ENCODE data around the gene COTL1. TPM values are rescaled to one million over a fixed set of nuclear protein-coding genes. Genes with fewer than 3 reads are reported as not detected.
"Not testable (repeated sequence)": the region's sequence is repeated elsewhere in the genome, so short reads cannot be mapped to it uniquely, and the experiment has no call there.

Gene COTL1
- total and polyA plus RNA-seq, 12 donors, result 6.4 to 72.9 (median 9.7) TPM

- H3K27me3 ChIP-seq, result peaks cover 0 to 32% (median 9%) of the 10 kb centered on the region in 7 donors
- no peak for ATAC-seq
- 65 to 79% methylated on average over 5 of the region's 5 CpGs for WGBS, 2 donors
Observed at GRCh38 chr16:84560269-84560668, 57.6 kb downstream of the COTL1 start.

GRCh38 chr16:84559311-84559932 is 58.5 kb downstream of the COTL1 start:
- ATAC-seq, result no peak
- peaks cover 0 to 12% (median 0%) of the 10 kb centered on the region in 9 donors for H3K36me3 ChIP-seq
- H3K4me1 ChIP-seq, result peaks cover 0 to 24% (median 0%) of the 10 kb centered on the region in 9 donors
- H3K9me3 ChIP-seq, result no peaks in the 10 kb centered on the region
- no peak overlapping the region for H3K27ac ChIP-seq
- no peak for TF ChIP-seq CTCF (IDR thresholded peaks at IDR 0.05)
- intact Hi-C loops (cut with DNase I), result no loop called here
- WGBS, 2 donors, result 79 to 91% methylated on average over 14 of the region's 14 CpGs
- no peak for DNase-seq
- H3K4me3 ChIP-seq, result no peak overlapping the region
- H3K27me3 ChIP-seq, result peaks cover 0 to 37% (median 13%) of the 10 kb centered on the region in 7 donors

More at GRCh38 chr16:84560269-84560668, 57.6 kb downstream of the COTL1 start:
- intact Hi-C loops (cut with DNase I), result no loop called here
- H3K9me3 ChIP-seq, result no peaks in the 10 kb centered on the region
- no peak overlapping the region for H3K4me3 ChIP-seq
- H3K36me3 ChIP-seq, result peaks cover 0 to 20% (median 0%) of the 10 kb centered on the region in 9 donors
- DNase-seq, result no peak
- no peak for TF ChIP-seq CTCF (IDR thresholded peaks at IDR 0.05)
- peaks cover 0 to 20% (median 0%) of the 10 kb centered on the region in 9 donors for H3K4me1 ChIP-seq
- no peak overlapping the region for H3K27ac ChIP-seq

DNA sequence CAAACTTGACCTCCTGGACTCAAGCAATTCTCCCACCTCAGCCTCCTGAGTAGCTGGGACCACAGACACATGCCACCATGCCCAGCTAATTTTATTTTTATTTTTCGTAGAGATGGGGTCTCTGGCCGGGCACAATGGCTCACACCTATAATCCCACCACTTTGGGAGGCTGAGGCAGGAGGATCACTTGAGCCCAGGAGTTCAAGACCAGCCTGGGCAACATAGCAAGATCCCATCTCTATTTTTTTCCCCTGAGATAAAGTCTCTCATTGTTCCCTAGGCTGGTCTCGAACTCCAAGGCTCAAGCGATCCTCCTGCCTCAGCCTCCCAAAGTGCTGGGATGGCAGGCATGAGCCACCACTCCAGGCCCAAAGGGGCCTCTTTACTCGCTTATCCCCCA is 59.0 kb downstream of the COTL1 start:
- WGBS, 2 donors, result 79 to 95% methylated on average over 5 of the region's 5 CpGs
- H3K4me3 ChIP-seq; H3K36me3 ChIP-seq; DNase-seq; ATAC-seq; intact Hi-C loops (cut with DNase I); H3K27ac ChIP-seq; H3K9me3 ChIP-seq: not testable (repeated sequence)
- Histone ChIP-seq H3K4me1 (peaks cover 0 to 22% (median 0%) of the 10 kb centered on the region in 9 donors), H3K27me3 (peaks cover 0 to 37% (median 13%) of the 10 kb centered on the region in 7 donors)

- no peak overlapping the region for H3K27ac ChIP-seq
- H3K4me3 ChIP-seq, result no peak overlapping the region
- no peaks in the 10 kb centered on the region for H3K9me3 ChIP-seq
- DNase-seq (no peak), ATAC-seq (no peak)
- WGBS, 2 donors, result 63 to 69% methylated on average over 6 of the region's 6 CpGs
- peaks cover 0 to 12% (median 0%) of the 10 kb centered on the region in 9 donors for H3K4me1 ChIP-seq
- H3K27me3 ChIP-seq, result peaks cover 0 to 37% (median 13%) of the 10 kb centered on the region in 7 donors
- intact Hi-C loops (cut with DNase I), result no loop called here
- no peaks in the 10 kb centered on the region for H3K36me3 ChIP-seq
- TF ChIP-seq CTCF (IDR thresholded peaks at IDR 0.05), result no peak
Observed at GRCh38 chr16:84557504-84557903, 60.4 kb downstream of the COTL1 start.

- WGBS, 2 donors, result 42 to 52% methylated on average over 6 of the region's 6 CpGs
- Histone ChIP-seq H3K4me1 (peaks cover 0 to 9% (median 0%) of the 10 kb centered on the region in 9 donors), H3K36me3 (no peaks in the 10 kb centered on the region), H3K27ac (no peak overlapping the region), H3K27me3 (peaks cover 0 to 37% (median 13%) of the 10 kb centered on the region in 7 donors), H3K9me3 (no peaks in the 10 kb centered on the region), H3K4me3 (no peak overlapping the region)
- TF ChIP-seq CTCF (IDR thresholded peaks at IDR 0.05), result no peak
- no peak for ATAC-seq
- intact Hi-C loops (cut with DNase I), result no loop called here
- no peak for DNase-seq
Observed at GRCh38 chr16:84557059-84557458, 60.8 kb downstream of the COTL1 start.

Measured in heart right ventricle (tissue), 16 donors.